ENCODE measurements around the gene AMZ1.
"Not testable (repeated sequence)": the region's sequence is repeated elsewhere in the genome, so short reads cannot be mapped to it uniquely, and the experiment has no call there.

The AMZ1 gene

GRCh38 chr7:2717293-2718261 lies 29.6 kb downstream of the AMZ1 start:
- Histone ChIP-seq H3K27ac (peak overlapping the region; percentile 78), H3K27me3 (no peaks in the 10 kb centered on the region), H3K4me1 (peaks cover 100% of the 10 kb centered on the region), H4K20me1 (no peaks in the 10 kb centered on the region), H3K4me2 (peak overlapping the region; percentile 94), H3K9me3 (no peaks in the 10 kb centered on the region), H3K36me3 (peaks cover 17% of the 10 kb centered on the region), H3K4me3 (peak overlapping the region; percentile 52; the same call in 1 of the 2 replicates), H3K9ac (peak overlapping the region; percentile 67)
- no peak for TF ChIP-seq Cebpa-rat (IDR thresholded peaks at IDR 0.05)

- peak overlapping the region; percentile 2; the same call in 1 of the 2 replicates for H3K4me3 ChIP-seq
- H3K27me3 ChIP-seq, result no peaks in the 10 kb centered on the region
These were observed 30.4 kb downstream of the AMZ1 start for GRCh38 chr7:2718296-2718965.

DNA sequence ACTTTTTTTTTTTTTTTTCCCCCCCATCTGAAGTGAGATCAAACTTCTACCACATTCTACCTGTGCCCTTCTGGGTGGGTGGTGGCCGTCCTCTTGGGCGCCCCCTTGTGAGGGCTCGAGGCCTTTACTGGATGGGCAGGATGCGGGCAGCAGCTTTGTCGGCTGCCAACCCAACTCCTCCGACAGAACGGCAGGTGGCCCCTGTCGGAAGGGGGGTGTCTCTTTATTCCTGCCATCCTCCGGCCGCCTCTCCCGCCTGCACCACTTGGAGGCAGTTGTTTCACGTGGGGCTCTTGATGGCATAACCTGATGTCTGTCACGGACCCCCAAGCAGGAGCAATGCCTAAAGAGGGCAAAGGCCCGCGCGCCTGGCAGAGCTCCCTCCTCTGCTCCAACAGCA lies 31.0 kb downstream of the AMZ1 start:
- H3K9ac ChIP-seq, result no peak overlapping the region
- no peak overlapping the region for H3K4me3 ChIP-seq
- no peak for TF ChIP-seq Cebpa-rat (IDR thresholded peaks at IDR 0.05)
- H3K4me1 ChIP-seq, result peaks cover 100% of the 10 kb centered on the region
- peak overlapping the region; percentile 94 for H3K4me2 ChIP-seq
- H3K36me3 ChIP-seq, result peaks cover 19% of the 10 kb centered on the region
- no peak overlapping the region for H3K27ac ChIP-seq
- no peaks in the 10 kb centered on the region for H4K20me1 ChIP-seq
- no peaks in the 10 kb centered on the region for H3K27me3 ChIP-seq
- no peaks in the 10 kb centered on the region for H3K9me3 ChIP-seq

More at GRCh38 chr7:2718296-2718965, 30.4 kb downstream of the AMZ1 start:
- Histone ChIP-seq H3K4me1 (peaks cover 100% of the 10 kb centered on the region), H4K20me1 (no peaks in the 10 kb centered on the region), H3K36me3 (peaks cover 19% of the 10 kb centered on the region), H3K4me2 (peak overlapping the region; percentile 94), H3K9me3 (no peaks in the 10 kb centered on the region), H3K9ac (peak overlapping the region; percentile 67), H3K27ac (peak overlapping the region; percentile 78)
- no peak for TF ChIP-seq Cebpa-rat (IDR thresholded peaks at IDR 0.05)

DNA sequence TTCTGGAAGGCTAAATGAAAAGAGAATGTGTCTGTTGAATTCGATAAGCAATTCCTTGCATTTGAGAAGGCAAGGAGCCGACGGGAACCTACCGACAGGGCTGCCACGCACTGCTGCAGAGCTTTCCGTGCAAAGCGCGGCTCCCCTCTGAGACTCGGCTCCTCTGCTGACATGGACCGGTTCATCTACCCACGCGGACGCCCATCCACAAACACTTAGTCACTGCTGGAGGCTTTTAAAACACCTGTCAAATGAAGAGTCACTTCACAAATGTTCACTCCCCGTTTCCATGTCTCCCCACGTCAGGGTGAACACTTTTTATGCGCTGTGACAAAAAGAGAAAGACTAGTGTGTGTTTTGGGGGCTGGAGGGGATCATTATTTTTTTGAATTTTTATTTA lies 32.0 kb downstream of the AMZ1 start:
- Histone ChIP-seq H3K4me1 (peaks cover 100% of the 10 kb centered on the region), H3K4me2 (peak overlapping the region; percentile 94), H4K20me1 (no peaks in the 10 kb centered on the region), H3K4me3 (no peak overlapping the region), H3K9me3 (no peaks in the 10 kb centered on the region), H3K36me3 (peaks cover 23% of the 10 kb centered on the region), H3K9ac (peak overlapping the region; percentile 54; the same call in 1 of the 2 replicates), H3K27me3 (no peaks in the 10 kb centered on the region), H3K27ac (peak overlapping the region; percentile 4; the same call in 1 of the 2 replicates)
- TF ChIP-seq Cebpa-rat (IDR thresholded peaks at IDR 0.05), result no peak

DNA sequence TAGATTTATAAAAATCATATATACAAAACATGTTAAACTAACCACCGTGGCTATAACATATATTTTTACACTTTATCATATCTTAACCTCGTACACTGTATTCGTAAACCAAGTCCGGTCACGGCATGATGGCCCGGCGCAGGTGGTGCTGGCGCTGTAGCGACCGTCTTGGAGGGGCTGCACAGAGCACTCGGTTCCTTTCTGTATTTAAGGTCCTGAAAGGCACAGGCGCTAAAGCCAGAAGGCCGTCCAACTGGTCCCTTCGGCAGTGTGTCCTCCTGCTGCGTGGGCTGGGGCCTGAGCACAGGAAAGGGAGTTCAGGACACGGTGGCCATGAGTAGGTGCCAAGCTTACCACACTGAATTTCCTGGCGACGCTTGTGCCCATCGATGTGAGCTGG lies 33.8 kb downstream of the AMZ1 start:
- H3K4me1 ChIP-seq, result peaks cover 99% of the 10 kb centered on the region
- no peaks in the 10 kb centered on the region for H3K27me3 ChIP-seq
- H3K9ac ChIP-seq, result peak overlapping the region; percentile 48; the same call in 1 of the 2 replicates
- H3K4me3 ChIP-seq, result no peak overlapping the region
- H3K4me2 ChIP-seq, result peak overlapping the region; percentile 94
- no peak for TF ChIP-seq Cebpa-rat (IDR thresholded peaks at IDR 0.05)
- peaks cover 42% of the 10 kb centered on the region for H3K36me3 ChIP-seq
- 0 out of 2 replicates have a peak, but pooled peaks cover 12% of the 10 kb centered on the region for H3K9me3 ChIP-seq
- no peaks in the 10 kb centered on the region for H4K20me1 ChIP-seq
- peak overlapping the region; percentile 72 for H3K27ac ChIP-seq

DNA sequence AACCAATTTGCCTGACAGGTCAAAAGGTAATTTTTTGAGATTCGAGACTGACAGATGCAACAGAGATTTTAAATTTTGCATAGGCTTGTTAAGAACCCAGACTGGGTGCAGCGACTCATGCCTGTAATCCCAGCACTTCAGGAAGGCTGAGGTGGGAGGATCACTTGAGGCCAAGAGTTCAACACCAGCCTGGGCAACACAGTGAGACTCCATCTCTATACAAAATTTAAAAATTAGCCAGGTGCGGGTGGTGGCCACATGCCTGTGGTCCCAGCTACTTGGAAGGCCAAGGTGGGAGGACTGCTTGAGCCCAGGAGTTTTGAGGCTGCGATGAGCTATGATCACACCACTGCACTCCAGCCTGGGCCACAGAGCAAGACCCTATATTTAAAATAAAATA lies 34.6 kb downstream of the AMZ1 start:
- peaks cover 49% of the 10 kb centered on the region for H3K36me3 ChIP-seq
- no peaks in the 10 kb centered on the region for H3K27me3 ChIP-seq
- H3K27ac ChIP-seq, result peak overlapping the region; percentile 72; the same call in 1 of the 2 replicates
- H3K9me3 ChIP-seq, result 0 out of 2 replicates have a peak, but pooled peaks cover 12% of the 10 kb centered on the region
- peak overlapping the region; percentile 48; the same call in 1 of the 2 replicates for H3K9ac ChIP-seq
- H4K20me1 ChIP-seq, result no peaks in the 10 kb centered on the region
- H3K4me3 ChIP-seq, result no peak overlapping the region
- H3K4me1 ChIP-seq, result peaks cover 99% of the 10 kb centered on the region
- H3K4me2 ChIP-seq, result peak overlapping the region; percentile 94
- no peak for TF ChIP-seq Cebpa-rat (IDR thresholded peaks at IDR 0.05)

DNA sequence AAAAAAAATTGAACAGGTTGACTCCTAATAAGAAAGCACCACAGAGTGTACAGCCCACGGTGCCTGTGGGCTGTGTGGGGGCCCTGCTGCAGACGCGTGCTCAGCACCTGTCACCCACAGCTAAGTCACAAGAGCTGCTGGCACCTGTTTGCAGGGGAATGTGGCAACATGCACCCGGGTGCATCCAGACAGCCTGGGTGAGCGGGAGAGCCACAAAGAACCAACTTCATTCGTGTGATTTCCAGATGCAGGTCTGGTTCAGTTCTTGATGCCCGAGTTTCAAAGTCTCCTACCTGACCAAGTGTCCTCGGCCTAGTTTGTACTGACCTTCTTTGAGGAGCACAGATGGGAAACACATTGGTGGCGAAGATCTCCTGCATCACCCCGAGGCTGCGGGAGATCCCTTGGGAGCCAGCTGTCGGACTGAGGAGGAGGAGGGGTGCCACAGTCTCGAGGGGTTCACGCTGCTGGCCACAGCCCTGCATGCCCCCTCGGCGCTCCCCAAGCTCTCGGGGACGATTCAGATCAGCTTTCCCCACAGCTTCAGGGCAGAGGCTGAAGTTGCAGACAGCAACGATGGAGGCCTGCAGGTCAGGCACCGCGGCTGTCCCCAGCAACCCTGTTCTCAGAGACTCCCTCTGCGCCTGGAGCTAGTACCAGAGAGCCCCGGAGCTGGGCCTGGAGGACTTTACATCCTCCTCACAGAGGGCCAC lies 35.3 kb downstream of the AMZ1 start:
- H3K27ac ChIP-seq, result peak overlapping the region; percentile 72

GRCh38 chr7:2724036-2724435 lies 36.0 kb downstream of the AMZ1 start:
- Histone ChIP-seq H3K4me1 (peaks cover 99% of the 10 kb centered on the region), H3K36me3 (peaks cover 48% of the 10 kb centered on the region), H3K9ac (peak overlapping the region; percentile 49; the same call in 1 of the 2 replicates), H3K9me3 (0 out of 2 replicates have a peak, but pooled peaks cover 12% of the 10 kb centered on the region), H3K4me2 (peak overlapping the region; percentile 94), H3K27ac (peak overlapping the region; percentile 72)
- H3K27me3 ChIP-seq, H4K20me1 ChIP-seq, H3K4me3 ChIP-seq: not testable (repeated sequence)

More for the DNA sequence above, 35.3 kb downstream of the AMZ1 start:
- H3K36me3 ChIP-seq, result peaks cover 45% of the 10 kb centered on the region
- no peaks in the 10 kb centered on the region for H3K27me3 ChIP-seq
- H3K4me2 ChIP-seq, result peak overlapping the region; percentile 94
- peaks cover 99% of the 10 kb centered on the region for H3K4me1 ChIP-seq
- no peak for TF ChIP-seq Cebpa-rat (IDR thresholded peaks at IDR 0.05)
- no peak overlapping the region for H3K4me3 ChIP-seq
- peak overlapping the region; percentile 49 for H3K9ac ChIP-seq
- no peaks in the 10 kb centered on the region for H4K20me1 ChIP-seq
- H3K9me3 ChIP-seq, result 0 out of 2 replicates have a peak, but pooled peaks cover 12% of the 10 kb centered on the region

Data from BLaER1 (cell line).